Measurements from ENCODE around the gene TRPM3. TPM values are rescaled to one million over a fixed set of nuclear protein-coding genes. Genes with fewer than 3 reads are reported as not detected.

The TRPM3 gene
- total and polyA plus RNA-seq, 2 of the 8 experiments (the other 6 are each of a cell fraction or from before 2014, with no cell fraction given), result 2.4 to 10.9 TPM

DNA sequence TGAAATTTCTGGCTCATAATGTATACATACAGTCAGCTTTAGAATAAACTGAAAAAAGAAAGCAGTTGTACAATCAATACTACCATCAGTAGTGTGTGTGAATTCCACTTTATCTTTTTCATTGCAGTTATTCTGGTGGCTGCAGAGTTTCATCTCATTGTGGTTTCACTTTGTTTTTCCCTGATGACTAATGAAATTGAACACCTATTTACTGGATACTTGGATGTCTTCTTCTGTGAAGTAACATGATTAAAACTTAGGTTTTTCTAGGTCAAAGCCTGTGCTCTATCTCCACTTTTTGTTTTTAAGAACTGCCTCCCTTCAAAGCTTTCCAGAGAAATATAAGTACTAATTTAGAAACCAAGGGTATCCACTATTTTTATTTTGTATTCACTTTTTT is 174.3 kb downstream of the TRPM3 start:
- H3K4me2 ChIP-seq (ENCODE audit: insufficient read depth in 1 of 2, low read depth in 2 of 2, low read length in 2 of 2), result no peak overlapping the region
- no peak overlapping the region for H2BK5ac ChIP-seq (ENCODE audit: low read depth, low read length)
- no peak overlapping the region for H2BK120ac ChIP-seq (replicated peaks; ENCODE audit: low read depth, low read length)
- H3K9me3 ChIP-seq (ENCODE audit: insufficient read depth in 2 of 2, low read depth in 1 of 2, low read length in 1 of 2), result no peaks in the 10 kb centered on the region
- no peak overlapping the region for H3K56ac ChIP-seq (replicated peaks; ENCODE audit: insufficient read length, low read depth, low read length)
- H3K18ac ChIP-seq (ENCODE audit: extremely low read depth, low read length), result no peak overlapping the region
- no peaks in the 10 kb centered on the region for H3K36me3 ChIP-seq (ENCODE audit: control insufficient read depth in 2 of 4, insufficient read depth in 4 of 4, low read length in 3 of 4)
- no peak overlapping the region for H2BK20ac ChIP-seq (ENCODE audit: low read length)
- no peak overlapping the region for H4K8ac ChIP-seq (ENCODE audit: extremely low read depth, insufficient read depth, low read length)
- H3K27me3 ChIP-seq (replicated peaks in 1 of 4; ENCODE audit: control insufficient read depth in 3 of 4, extremely low read depth in 1 of 4, insufficient read depth in 3 of 4, low read length in 3 of 4), result no peaks in the 10 kb centered on the region
- H2BK15ac ChIP-seq (ENCODE audit: low read length), result no peak overlapping the region
- peaks cover 0 to 2% (median 0%) of the 10 kb centered on the region in 4 experiments; a peak in 2 of 7 replicates for H3K4me1 ChIP-seq (replicated peaks in 1 of 4; ENCODE audit: control insufficient read depth in 3 of 4, insufficient read depth in 4 of 4, low read length in 3 of 4)
- no peak overlapping the region for H3K4ac ChIP-seq (replicated peaks; ENCODE audit: insufficient read length, low read depth, low read length)
- no peaks in the 10 kb centered on the region for H3K79me1 ChIP-seq (ENCODE audit: low read depth, low read length)
- no peak for TF ChIP-seq TBP (IDR thresholded peaks at IDR 0.05; ENCODE audit: low read depth, low read length)
- no peak for TF ChIP-seq E2F6 (IDR thresholded peaks at IDR 0.05)
- TF ChIP-seq SIRT6 (IDR thresholded peaks at IDR 0.05; ENCODE audit: low read length), result no peak
- TF ChIP-seq RBBP5 (IDR thresholded peaks at IDR 0.05; ENCODE audit: borderline replicate concordance, low read depth, low read length), result no peak
- TF ChIP-seq NRF1 (IDR thresholded peaks at IDR 0.05; ENCODE audit: low read depth, low read length), result no peak
- no peak for TF ChIP-seq BACH1 (IDR thresholded peaks at IDR 0.05; ENCODE audit: low read length)
- no peak for TF ChIP-seq POLR2AphosphoS5 (IDR thresholded peaks at IDR 0.05; ENCODE audit: low read depth, low read length)
- no peak for TF ChIP-seq MAFK (IDR thresholded peaks at IDR 0.05; ENCODE audit: low read depth, low read length)
- no peak for TF ChIP-seq TAF1 (IDR thresholded peaks at IDR 0.05; ENCODE audit: low read depth, low read length)
- no peak for TF ChIP-seq SIX5 (IDR thresholded peaks at IDR 0.05; ENCODE audit: low read depth, low read length)
- H3K14ac ChIP-seq (ENCODE audit: insufficient read length), result no peak overlapping the region
- no peak overlapping the region for H3K9ac ChIP-seq (replicated peaks in 1 of 4; ENCODE audit: extremely low read depth in 1 of 4, low read depth in 3 of 4, low read length in 3 of 4)
- H3K79me2 ChIP-seq (ENCODE audit: control insufficient read depth in 1 of 2, insufficient read depth in 2 of 2, low read length in 2 of 2), result no peaks in the 10 kb centered on the region
- no peak overlapping the region for H2AK5ac ChIP-seq (ENCODE audit: low read depth, low read length)
- FAIRE-seq (no peak), DNase-seq (ENCODE audit: low read depth in 1 of 2, low spot score in 2 of 2) (no peak)
- H4K91ac ChIP-seq (replicated peaks; ENCODE audit: insufficient read length, low read length), result no peak overlapping the region
- no peak overlapping the region for H2BK12ac ChIP-seq (ENCODE audit: low read depth, low read length)
- H4K20me1 ChIP-seq (replicated peaks in 1 of 2; ENCODE audit: control insufficient read depth in 1 of 2, insufficient read depth in 2 of 2, low read length in 2 of 2), result no peaks in the 10 kb centered on the region
- H3K23me2 ChIP-seq (ENCODE audit: low read depth, low read length), result no peaks in the 10 kb centered on the region
- H2AFZ ChIP-seq (ENCODE audit: low read length), result no peak overlapping the region
- no peak overlapping the region for H3K27ac ChIP-seq (ENCODE audit: low read depth, low read length)
- no peak overlapping the region for H3K23ac ChIP-seq (ENCODE audit: insufficient read length)
- ChIA-PET POLR2A (ENCODE audit: partially characterized antibody) (interaction anchor here (1.2 kb wide), 2 partner anchors 15 kb away, joined by 3 read pairs; no protein-coding TSS in a partner anchor), CTCF (ENCODE audit: partially characterized antibody) (interaction anchor here (0.6 to 1.3 kb wide), 9 partner anchors 11 to 378 kb away, joined by 3 to 4 read pairs (median 3); no protein-coding TSS in a partner anchor)
- no peak overlapping the region for H3K4me3 ChIP-seq (ENCODE audit: extremely low read depth in 1 of 4, insufficient read depth in 2 of 4, low read depth in 3 of 4, low read length in 4 of 4)
- no peak overlapping the region for H4K5ac ChIP-seq (ENCODE audit: insufficient read length, low read depth, low read length)

All from H1 (cell line).